HG03354 (cell line): ENCODE results near the gene ABCA9.
"Not testable (repeated sequence)": the region's sequence is repeated elsewhere in the genome, so short reads cannot be mapped to it uniquely, and the experiment has no call there.

Source experiments
- ATAC-seq: cut with Tn5 transposase; IDR thresholded peaks from one replicate; pipeline ENCODE4 v1.9.1; 2021; ENCODE audit warnings: mild to moderate bottlenecking; ENCODE audit not compliant: unreplicated experiment, poor library complexity, severe bottlenecking

The ABCA9 gene, protein sequence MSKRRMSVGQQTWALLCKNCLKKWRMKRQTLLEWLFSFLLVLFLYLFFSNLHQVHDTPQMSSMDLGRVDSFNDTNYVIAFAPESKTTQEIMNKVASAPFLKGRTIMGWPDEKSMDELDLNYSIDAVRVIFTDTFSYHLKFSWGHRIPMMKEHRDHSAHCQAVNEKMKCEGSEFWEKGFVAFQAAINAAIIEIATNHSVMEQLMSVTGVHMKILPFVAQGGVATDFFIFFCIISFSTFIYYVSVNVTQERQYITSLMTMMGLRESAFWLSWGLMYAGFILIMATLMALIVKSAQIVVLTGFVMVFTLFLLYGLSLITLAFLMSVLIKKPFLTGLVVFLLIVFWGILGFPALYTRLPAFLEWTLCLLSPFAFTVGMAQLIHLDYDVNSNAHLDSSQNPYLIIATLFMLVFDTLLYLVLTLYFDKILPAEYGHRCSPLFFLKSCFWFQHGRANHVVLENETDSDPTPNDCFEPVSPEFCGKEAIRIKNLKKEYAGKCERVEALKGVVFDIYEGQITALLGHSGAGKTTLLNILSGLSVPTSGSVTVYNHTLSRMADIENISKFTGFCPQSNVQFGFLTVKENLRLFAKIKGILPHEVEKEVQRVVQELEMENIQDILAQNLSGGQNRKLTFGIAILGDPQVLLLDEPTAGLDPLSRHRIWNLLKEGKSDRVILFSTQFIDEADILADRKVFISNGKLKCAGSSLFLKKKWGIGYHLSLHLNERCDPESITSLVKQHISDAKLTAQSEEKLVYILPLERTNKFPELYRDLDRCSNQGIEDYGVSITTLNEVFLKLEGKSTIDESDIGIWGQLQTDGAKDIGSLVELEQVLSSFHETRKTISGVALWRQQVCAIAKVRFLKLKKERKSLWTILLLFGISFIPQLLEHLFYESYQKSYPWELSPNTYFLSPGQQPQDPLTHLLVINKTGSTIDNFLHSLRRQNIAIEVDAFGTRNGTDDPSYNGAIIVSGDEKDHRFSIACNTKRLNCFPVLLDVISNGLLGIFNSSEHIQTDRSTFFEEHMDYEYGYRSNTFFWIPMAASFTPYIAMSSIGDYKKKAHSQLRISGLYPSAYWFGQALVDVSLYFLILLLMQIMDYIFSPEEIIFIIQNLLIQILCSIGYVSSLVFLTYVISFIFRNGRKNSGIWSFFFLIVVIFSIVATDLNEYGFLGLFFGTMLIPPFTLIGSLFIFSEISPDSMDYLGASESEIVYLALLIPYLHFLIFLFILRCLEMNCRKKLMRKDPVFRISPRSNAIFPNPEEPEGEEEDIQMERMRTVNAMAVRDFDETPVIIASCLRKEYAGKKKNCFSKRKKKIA (N-terminal part only)

DNA sequence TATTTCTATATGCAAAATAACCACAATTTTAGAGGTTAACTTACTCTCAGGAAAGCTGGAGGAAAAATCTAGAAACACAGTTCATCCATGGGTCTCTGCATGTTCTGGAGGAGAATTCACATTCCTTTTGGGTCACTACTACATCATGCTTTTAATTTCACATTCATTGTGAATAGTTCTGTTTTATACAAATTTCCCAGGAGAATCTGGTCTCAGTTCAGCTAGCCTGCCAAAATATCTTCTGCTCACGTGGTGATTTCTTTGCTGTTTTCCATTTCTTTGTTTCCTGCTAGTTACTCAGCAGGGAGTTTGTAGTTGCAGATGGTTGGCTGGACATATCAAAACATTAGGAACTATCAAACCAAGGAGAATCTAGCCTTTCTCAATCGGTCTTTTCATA, at the start of gene ABCA9:
Gene ABCA9, minus strand, starts transcription at position 106 of the 400 bp plus-strand sequence. CDS start 9,801 bp downstream, outside the sequence.
- ATAC-seq: no peak

DNA sequence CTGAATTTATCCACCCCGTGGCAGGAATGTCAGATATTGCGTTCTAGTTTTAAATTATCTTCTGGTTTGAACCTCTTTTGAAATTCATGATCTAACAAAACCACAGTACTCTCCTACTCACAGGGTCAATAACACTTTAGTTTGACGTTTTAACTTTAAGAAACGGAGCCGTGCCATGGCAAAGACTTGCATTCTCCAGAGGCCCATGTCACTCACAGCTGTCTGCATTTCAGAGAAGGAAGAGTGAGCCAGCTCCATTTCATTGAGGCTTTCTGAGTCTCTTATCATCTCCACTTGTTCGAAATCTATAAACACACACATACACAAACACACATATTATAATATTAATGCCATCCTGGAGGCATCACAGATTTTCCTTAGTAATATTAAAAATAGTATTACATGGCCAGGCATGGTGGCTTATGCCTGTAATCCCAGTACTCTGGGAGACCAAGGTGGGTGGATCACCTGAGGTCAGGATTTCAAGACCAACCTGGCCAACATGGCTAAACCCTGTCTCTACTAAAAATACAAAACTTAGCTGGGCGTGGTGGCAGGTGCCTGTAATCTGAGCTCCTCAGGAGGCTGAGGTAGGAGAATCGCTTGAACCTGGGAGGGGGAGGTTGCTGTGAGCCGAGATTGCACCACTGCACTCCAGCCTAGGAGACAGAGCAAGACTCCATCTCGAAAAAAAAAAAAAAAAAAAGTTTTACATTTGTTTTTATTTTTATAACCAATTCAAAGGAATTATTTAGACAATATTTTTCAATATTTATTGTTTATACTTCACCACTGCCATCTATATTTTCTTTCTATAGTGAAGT, 45.4 kb upstream of the ABCA9 start:
- ATAC-seq: no peak

DNA sequence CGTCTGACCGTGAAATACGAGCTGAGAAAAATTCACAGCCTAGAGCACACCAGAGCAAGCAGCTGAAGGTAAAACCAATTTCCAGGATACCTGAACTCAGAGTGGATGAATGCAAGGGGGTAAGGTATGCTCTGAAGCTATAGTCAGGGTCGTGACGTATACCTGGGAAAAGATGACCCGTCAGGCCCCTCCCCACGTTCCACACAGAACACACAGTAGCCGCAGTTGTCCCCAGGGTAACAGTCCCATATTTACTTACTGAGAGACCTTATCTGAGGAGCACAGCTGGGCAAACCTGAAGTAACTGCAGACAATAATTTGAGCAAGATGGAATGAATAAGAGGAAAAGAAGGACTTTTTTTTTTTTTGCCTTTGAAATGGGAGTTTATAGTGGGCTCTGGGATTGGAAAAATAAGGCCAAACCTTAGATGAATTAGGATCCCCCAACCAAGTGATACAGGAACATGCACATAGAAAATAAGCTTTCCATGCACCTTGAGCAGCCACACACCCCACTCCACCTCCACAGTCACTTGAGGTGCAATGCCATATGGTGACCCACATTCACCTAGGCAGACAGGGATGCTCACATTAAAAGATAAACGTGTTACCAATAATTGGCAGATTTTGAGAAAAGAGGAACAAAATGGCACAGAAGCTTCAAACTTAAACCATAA, 43.0 kb upstream of the ABCA9 start:
- no peak for ATAC-seq

DNA sequence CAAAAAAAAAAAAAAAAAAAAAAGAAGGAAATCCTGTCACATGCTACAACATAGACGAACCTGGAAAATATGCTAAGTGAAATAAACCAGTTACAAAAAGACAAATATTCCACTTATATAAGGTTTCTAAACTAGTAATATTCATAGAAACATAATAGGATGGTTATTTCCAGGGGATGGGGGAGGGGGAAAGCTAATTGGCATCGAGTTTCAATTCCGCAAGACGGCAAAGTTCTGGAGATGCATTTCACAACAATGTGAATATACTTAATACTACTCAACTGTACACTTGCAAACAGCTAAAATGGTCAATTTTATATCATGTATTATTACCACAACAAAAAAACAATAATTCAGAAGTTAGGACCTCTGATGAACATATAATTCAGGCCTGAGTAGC, 37.9 kb upstream of the ABCA9 start:
- no peak for ATAC-seq

DNA sequence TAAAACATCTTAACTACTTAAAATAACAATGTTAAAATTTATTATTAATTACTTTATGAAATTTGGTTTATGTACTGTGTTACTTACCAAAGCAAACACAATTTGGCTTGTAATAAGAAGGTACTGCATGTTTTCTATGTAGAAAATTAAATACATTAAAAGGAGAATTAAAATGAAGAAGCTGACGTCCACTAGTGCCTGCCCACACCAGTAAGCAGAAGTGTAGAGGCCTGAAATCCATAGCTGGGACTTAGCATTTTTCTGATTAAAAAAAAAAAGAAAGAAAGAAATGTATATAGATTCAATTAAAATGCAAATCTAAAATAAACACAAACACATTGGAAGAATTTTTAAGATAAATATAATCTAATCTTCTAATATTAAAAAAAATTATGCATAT, 35.8 kb upstream of the ABCA9 start:
- no peak for ATAC-seq

DNA sequence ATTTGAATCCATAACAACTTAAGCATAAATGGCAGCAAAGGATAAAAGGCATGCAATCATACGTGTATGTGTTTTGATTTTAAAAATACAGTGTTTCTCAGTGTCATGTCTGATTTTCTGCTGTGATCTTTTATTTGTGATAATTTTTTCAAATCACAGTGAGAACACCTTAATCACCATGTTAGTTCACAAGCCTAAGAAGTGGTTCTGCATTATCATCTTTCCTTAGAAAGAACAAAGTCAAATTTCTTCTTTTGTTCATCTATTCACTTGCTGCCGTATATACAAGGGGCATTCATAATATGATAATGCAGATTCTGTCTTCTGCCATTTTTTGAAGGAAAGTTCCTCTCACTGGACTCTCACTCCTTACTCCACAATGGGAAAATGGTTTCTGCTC, 33.3 kb upstream of the ABCA9 start:
- ATAC-seq: no peak

DNA sequence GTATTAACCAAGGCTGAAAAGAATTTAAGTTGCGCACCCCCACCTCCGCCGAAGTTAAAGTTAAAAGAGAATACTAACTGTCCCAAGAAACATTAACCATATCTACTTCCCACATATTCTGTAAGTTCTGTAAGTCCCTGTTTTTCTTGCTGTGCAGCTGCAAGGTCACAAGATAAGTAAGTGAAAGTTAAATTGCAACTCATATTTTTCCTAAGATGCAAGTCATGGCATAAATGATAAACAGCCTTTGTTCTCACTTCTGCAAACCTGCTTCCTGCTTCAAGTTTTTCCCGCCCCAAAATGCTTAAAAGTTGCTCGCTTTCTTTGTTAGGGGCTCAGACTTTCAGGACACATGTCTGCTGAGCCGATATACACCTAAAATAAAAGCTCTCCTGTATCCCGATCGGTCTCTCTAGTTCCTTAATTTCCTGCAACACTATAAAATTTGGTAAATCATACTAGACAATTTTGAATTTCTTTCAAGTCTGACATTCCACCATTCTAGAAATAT, 32.6 kb upstream of the ABCA9 start:
- ATAC-seq: peak; percentile 69

DNA sequence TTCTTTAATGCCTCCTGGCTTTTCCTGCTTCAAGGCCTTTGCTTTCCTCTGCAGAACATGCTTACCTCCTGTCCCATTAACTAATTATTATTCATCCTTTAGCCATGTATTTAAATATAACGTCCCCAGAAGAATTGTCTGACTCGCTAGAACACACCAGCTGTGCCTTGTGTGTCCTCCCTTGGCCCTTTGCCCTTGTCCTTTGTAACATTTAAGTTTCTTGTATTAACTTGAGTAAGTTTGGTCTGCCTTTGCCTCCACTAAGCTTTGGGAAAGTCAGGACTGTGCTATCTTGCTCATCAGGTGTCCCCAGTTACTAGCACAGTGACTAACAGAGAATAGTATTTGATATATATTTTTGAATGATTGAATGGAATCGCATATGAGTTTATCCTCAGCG, 29.6 kb upstream of the ABCA9 start:
- no peak for ATAC-seq

DNA sequence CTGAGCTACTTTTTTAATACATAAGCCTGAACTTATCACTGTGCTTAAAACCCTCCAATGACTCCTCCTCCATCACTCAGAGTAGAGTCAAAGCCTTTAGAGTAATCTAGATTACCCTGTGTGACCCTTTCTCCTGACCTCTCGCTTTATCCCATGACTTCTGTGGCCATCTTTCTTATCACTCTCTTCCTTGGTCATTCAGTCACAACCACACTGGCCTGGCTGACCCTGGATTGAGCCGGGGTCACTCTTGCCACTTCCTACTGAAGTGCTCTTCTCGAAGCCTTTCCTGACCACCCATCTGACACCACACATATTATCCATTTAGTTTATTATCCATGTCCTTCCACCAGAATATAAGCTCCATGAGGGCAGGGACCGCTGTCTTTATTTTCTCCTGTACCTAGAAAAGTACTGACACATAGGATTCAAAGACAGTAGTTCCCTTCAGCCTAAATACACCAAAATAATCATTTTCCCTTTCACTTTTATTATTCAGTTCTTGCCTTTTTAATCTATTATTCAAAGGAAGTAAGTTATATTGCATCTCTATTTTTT, 28.0 kb upstream of the ABCA9 start:
- ATAC-seq: no peak

DNA sequence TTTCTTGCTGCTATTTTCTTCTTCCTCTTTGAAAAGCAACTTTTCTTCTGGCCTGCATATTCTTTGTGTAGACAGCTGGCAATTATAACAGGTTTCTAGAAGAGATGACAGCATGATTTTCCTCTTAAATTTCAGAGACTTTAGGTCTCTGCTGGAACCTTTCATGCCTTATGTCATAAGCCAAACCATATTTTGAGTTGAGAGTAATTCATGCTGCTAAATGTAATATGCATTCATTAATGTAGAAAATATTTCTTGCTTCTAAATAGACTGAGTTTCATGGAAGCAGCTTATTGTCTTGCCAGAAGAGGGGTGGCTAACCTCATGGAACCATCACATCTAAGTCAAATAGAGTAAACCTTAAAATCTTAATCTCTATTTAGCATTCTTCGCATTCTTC, 25.9 kb upstream of the ABCA9 start:
- ATAC-seq: no peak

DNA sequence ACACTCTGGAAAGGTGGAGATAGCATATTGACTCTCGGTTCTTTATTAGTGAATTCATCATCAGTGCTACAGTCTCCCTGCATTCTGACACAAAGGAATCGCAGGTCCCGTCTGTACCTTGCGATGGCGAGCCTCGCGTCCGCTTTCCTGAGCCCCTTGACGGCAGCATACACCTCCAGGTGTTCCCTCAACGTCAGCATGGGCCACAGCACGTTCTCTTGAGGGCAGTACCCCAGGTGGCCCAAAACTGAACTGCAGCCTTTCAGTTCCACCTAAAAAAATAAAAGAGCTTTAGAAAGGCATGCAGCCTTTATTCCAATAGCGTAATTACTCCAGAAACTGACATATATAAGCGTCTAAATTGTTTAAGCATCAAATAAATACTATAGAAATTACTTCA, 24.2 kb upstream of the ABCA9 start:
- ATAC-seq: no peak

DNA sequence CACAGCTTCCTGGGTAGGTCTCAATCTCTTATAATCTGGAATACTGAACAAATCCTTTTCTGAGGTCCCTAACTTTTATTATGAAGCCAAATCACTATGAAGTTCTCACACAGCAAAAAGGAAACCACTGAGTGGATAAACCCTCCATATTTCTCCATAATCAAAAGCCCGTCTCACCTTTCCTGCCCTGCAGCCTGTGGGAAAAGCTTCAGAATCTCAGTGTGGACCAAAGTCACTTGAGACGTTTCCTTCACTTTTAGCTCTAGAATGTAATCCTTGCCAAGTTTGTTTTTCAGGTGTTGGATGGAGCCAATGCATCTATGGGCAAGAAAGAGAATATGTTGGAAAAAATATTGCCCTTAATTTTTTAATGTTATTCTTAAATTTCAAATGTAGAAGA, 22.0 kb upstream of the ABCA9 start:
- ATAC-seq: no peak

DNA sequence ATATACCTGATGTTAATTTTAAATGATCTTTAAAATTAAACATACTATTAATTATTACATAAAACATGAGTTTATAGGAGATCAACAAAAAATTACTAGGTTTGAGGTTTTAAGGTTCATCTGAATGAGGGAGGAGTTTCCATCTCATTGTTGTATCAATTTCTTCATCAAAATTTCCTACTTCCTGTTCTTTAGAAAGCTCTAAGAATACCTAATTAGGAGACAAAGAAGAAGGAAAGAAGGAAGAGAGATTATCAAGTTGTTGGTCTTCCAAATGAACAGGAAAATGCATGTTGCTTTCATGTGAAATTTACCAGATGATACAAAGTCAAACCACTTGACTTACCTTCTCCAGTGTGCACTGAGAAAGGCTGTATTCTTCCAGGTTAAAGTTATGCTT, 18.1 kb upstream of the ABCA9 start:
- no peak for ATAC-seq

DNA sequence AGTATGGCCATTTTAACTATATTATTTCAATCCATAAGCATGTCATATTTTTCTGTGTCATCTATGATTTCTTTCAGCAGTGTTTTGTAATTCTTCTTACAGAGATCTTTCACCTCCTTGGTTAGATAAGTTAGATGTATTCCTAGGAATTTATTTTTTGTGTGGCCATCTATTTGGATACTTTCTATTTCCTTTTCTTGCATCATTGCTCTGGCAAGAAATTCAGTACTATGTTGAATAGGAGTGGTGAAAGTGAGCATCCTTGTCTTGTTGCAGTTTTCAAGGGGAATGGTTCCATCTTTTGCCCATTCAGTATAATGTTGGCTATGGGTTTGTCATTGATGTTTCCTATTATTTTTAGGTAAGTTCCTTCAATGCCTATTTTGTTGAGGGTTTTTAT, 15.1 kb upstream of the ABCA9 start:
- ATAC-seq: no peak

DNA sequence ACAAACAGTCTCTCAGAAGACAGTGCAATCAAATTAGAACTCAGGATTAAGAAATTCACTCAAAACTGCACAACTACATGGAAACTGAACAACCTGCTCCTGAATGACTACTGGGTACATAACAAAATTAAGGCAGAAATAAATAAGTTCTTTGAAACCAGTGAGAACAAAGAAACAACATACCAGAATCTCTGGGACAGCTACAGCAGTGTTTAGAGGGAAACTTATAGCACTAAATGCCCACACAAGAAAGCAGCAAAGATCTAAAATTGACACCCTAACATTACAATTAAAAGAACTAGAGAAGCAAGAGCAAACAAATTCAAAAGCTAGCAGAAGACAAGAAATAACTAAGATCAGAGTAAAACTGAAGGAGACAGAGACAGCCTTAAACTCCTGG, 12.7 kb upstream of the ABCA9 start:
- not testable (repeated sequence) for ATAC-seq

DNA sequence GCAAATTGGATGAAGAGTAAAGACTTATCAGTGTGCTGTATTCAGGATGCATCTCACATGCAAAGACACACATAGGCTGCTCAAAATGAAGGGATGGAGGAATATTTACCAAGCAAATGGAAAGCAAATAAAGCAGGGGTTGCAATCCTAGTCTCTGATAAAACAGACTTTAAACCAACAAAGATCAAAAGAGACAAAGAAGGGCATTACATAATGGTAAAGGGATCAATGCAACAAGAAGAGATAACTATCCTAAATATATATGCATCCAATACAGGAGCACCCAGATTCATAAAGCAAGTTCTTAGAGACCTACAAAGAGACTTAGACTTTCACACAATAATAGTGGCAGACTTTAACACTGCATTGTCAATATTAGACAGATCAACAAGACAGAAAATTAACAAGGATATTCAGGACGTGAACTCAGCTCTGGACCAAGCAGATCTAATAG, 12.1 kb upstream of the ABCA9 start:
- not testable (repeated sequence) for ATAC-seq

DNA sequence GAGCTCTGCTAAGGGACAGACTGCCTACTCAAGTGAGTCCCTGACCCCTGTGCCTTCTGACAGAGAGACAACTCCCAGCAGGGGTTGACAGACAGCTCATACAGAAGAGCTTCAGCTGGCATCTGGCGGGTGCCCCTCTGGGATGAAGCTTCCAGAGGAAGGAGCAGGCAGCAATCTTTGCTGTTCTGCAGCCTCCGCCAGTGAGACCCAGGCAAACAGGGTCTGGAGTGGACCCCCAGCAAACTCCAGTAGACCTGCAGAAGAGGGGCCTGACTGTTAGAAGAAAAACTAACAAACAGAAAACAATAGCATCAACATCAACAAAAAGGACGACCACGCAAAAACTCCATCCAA, 10.5 kb upstream of the ABCA9 start:
- ATAC-seq: not testable (repeated sequence)
